Measurements from ENCODE around the gene NAALAD2. TPM values are rescaled to one million over a fixed set of nuclear protein-coding genes. Genes with fewer than 3 reads are reported as not detected.

NAALAD2 gene
- total RNA-seq, 6 experiments from 2014 or later: 0.13 to 1.4 (median 0.38) TPM

DNA sequence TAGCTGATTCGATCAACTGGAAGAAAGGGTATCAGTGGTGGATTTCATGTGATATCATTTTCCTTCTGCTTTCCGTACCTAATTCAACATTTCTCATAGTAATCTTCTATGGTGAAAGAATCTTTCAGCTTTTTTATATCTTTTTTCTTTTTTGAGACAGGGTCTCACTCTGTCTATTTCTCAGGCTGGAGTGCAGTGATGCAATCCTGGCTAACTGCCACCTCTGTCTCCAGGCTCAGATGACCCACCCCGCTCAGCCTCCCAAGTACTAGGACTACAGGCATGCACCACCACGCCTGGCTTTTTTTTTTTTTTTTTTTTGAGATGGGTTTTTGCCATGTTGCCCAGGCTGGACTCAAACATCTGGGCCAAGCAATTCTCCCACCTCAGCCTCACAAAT, 107.0 kb downstream of the NAALAD2 start:
- intact Hi-C loops (cut with DNase I): no loop called here
- no peaks in the 10 kb centered on the region for H3K36me3 ChIP-seq
- no peak overlapping the region for H3K4me3 ChIP-seq
- no peaks in the 10 kb centered on the region for H3K27me3 ChIP-seq
- TF ChIP-seq, protein P1, sequence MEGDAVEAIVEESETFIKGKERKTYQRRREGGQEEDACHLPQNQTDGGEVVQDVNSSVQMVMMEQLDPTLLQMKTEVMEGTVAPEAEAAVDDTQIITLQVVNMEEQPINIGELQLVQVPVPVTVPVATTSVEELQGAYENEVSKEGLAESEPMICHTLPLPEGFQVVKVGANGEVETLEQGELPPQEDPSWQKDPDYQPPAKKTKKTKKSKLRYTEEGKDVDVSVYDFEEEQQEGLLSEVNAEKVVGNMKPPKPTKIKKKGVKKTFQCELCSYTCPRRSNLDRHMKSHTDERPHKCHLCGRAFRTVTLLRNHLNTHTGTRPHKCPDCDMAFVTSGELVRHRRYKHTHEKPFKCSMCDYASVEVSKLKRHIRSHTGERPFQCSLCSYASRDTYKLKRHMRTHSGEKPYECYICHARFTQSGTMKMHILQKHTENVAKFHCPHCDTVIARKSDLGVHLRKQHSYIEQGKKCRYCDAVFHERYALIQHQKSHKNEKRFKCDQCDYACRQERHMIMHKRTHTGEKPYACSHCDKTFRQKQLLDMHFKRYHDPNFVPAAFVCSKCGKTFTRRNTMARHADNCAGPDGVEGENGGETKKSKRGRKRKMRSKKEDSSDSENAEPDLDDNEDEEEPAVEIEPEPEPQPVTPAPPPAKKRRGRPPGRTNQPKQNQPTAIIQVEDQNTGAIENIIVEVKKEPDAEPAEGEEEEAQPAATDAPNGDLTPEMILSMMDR (IDR thresholded peaks at IDR 0.05): no peak
- no peak for TF ChIP-seq POLR2A (IDR thresholded peaks at IDR 0.05)
- H3K9me3 ChIP-seq: no peaks in the 10 kb centered on the region
- no peak overlapping the region for H3K27ac ChIP-seq
- no peaks in the 10 kb centered on the region for H3K4me1 ChIP-seq
- DNase-seq (no peak), ATAC-seq (no peak)
- 97% methylated on average over 3 of the region's 4 CpGs for WGBS (ENCODE audit: insufficient coverage, low coverage, low lambda C conversion rate, missing lambda C conversion rate)

Small RNAs within 50 kb of the gene (small RNA-seq; reads per million reads assigned to genes)
- 0 reads per million in 2 experiments for gene RF00275

Other genes with a start within 250 kb of the NAALAD2 start
- not detected for gene TRIM49D1, start 212.4 kb upstream of the NAALAD2 start, total RNA-seq
- gene TRIM49D2, start 210.6 kb upstream of the NAALAD2 start, total RNA-seq: not detected
- gene TRIM64, start 168.6 kb upstream of the NAALAD2 start, total RNA-seq: not detected
- not detected for gene TRIM49C, start 103.6 kb upstream of the NAALAD2 start, total RNA-seq
- gene UBTFL1, start 48.7 kb upstream of the NAALAD2 start, total RNA-seq: not detected
- 10 to 100 TPM; 14.4 to 32.3 (median 17.8) TPM for gene CHORDC1, start 88.4 kb downstream of the NAALAD2 start, total RNA-seq